Daoy (cell line): ENCODE data around the gene GLP2R. TPM values are rescaled to one million over a fixed set of nuclear protein-coding genes. Genes with fewer than 3 reads are reported as not detected.
A peak's percentile ranks its signal among the peaks of the same experiment; 100 is the strongest.

Experiments
- DNase-seq: peaks from one replicate; pipeline ENCODE4 v3.0.0-alpha.2; 2015; ENCODE audit warnings: low read depth
- total RNA-seq: library from RNA; depleted of rRNA; stranded (reverse); fragments of >200 nt; shearing (Covaris generic); gene quantifications from 2 replicates; pipeline ENCODE4 v1.2.3, GENCODE V29; 2014

GLP2R gene
- total RNA-seq, 1 experiment from 2014 or later = 0.91 TPM

GRCh38 chr17:9814337-9814945 is 11.3 kb upstream of the GLP2R start:
- no peak for DNase-seq

- DNase-seq = no peak
These were observed 9.3 kb upstream of the GLP2R start for GRCh38 chr17:9816472-9816871.

- DNase-seq = peak; percentile 33
These were observed 8.6 kb upstream of the GLP2R start for GRCh38 chr17:9817086-9817485.

GRCh38 chr17:9818760-9819159 is 7.0 kb upstream of the GLP2R start:
- DNase-seq = peak; percentile 44

GRCh38 chr17:9820448-9820847 is 5.3 kb upstream of the GLP2R start:
- no peak for DNase-seq

GRCh38 chr17:9821921-9822320 is 3.8 kb upstream of the GLP2R start, which contains the start of gene GSG1L2:
TSS of gene GSG1L2 (minus strand) at chr17:9822079. CDS start at chr17:9822071, 8 bp downstream.
- no peak for DNase-seq

- no peak for DNase-seq
These were observed 1.6 kb upstream of the GLP2R start for GRCh38 chr17:9824094-9824493.

GRCh38 chr17:9824797-9825338 is 856 bp upstream of the GLP2R start:
- no peak for DNase-seq

- DNase-seq = no peak
These were observed 2.9 kb downstream of the GLP2R start for GRCh38 chr17:9828296-9829295.

- DNase-seq = no peak
These were observed 3.6 kb downstream of the GLP2R start for GRCh38 chr17:9829343-9829742.

GRCh38 chr17:9830711-9831110 is 5.0 kb downstream of the GLP2R start:
- no peak for DNase-seq

- no peak for DNase-seq
These were observed 8.2 kb downstream of the GLP2R start for GRCh38 chr17:9833922-9834321.

GRCh38 chr17:9837551-9838471 is 12.1 kb downstream of the GLP2R start:
- DNase-seq = peak; percentile 71

GRCh38 chr17:9839433-9839832 is 13.7 kb downstream of the GLP2R start:
- peak; percentile 40 for DNase-seq

- peak; percentile 65 for DNase-seq
These were observed 16.5 kb downstream of the GLP2R start for GRCh38 chr17:9842057-9842758.

- DNase-seq = no peak
These were observed 17.7 kb downstream of the GLP2R start for GRCh38 chr17:9843152-9844010.

GRCh38 chr17:9844153-9844552 is 18.4 kb downstream of the GLP2R start:
- DNase-seq = no peak

- no peak for DNase-seq
These were observed 19.6 kb downstream of the GLP2R start for GRCh38 chr17:9845306-9845705.

- no peak for DNase-seq
These were observed 24.4 kb downstream of the GLP2R start for GRCh38 chr17:9850151-9850550.

GRCh38 chr17:9854255-9854654 is 28.5 kb downstream of the GLP2R start:
- DNase-seq = no peak
